Thyroid gland (tissue), 4 donors: ENCODE measurements around the gene DARS1. TPM values are rescaled to one million over a fixed set of nuclear protein-coding genes. Genes with fewer than 3 reads are reported as not detected.

Experiments used
- DNase-seq, 2 donors: peaks; one replicate each; pipeline ENCODE4 v3.0.0-alpha.2; 2019
- H3K27ac ChIP-seq, 3 donors: fragments of 200-600 bp; sonication (generic); 1 replicate in 2 of 3; 2 replicates in 1 of 3; pipeline ENCODE4 v1.5.1; 2016 to 2019; ENCODE audit warnings: mild to moderate bottlenecking in 1 of 3, moderate library complexity in 1 of 3
- H3K27me3 ChIP-seq: fragments of 200-600 bp; sonication (generic); one replicate; pipeline ENCODE4 v1.5.1; 2019
- H3K36me3 ChIP-seq, 2 donors: fragments of 200-600 bp; sonication (generic); one replicate each; pipeline ENCODE4 v1.5.1; 2016 to 2019
- H3K4me1 ChIP-seq, 2 donors: fragments of 200-600 bp; sonication (generic); one replicate each; pipeline ENCODE4 v1.5.1; 2017 to 2019
- H3K4me3 ChIP-seq, 3 donors: fragments of 200-600 bp; sonication (generic); replicated peaks in 1 of 3; 1 replicate in 2 of 3; 2 replicates in 1 of 3; pipeline ENCODE4 v1.5.1; 2016; ENCODE audit warnings: mild to moderate bottlenecking in 1 of 3
- H3K9me3 ChIP-seq: fragments of 200-600 bp; sonication (generic); one replicate; pipeline ENCODE4 v1.5.1; 2017
- POLR2A ChIP-seq, 2 donors: fragments of 450-650 bp; IDR thresholded peaks; one replicate each; pipeline ENCODE4 v1.6.1; 2017; ENCODE audit warnings: antibody characterized with exemption in 2 of 2, mild to moderate bottlenecking in 2 of 2, moderate library complexity in 1 of 2
- WGBS, 2 donors: methylation state at CpG; one replicate each; pipeline ENCODE4 v1.1.5; 2017; 5-methylcytosine and 5-hydroxymethylcytosine counted together
- intact Hi-C: fragments of 100-400 bp; cut with DNase I; formaldehyde crosslinking; loops from one replicate; pipeline ENCODE4 v1.15.1; 2023
- total RNA-seq, 4 donors: library from RNA; depleted of rRNA; stranded (reverse); fragments of >200 nt; gene quantifications; one replicate each; pipeline ENCODE4 v1.2.3, GENCODE V29; 2016
- TF ChIP-seq, protein P1 (sequence below), 6 experiments: fragments of 200-600 bp in 3 of 6; fragments of 450-650 bp in 3 of 6; sonication (generic) in 3 of 6; IDR thresholded peaks; one replicate each; pipeline ENCODE4 v1.5.1; 2016 to 2019; ENCODE audit warnings: antibody characterized with exemption in 6 of 6, mild to moderate bottlenecking in 2 of 6, inconsistent platforms in 1 of 6, moderate library complexity in 1 of 6

Gene DARS1
- total RNA-seq, 4 donors from 2014 or later: 69.6 to 94.4 (median 75.9) TPM

DNA sequence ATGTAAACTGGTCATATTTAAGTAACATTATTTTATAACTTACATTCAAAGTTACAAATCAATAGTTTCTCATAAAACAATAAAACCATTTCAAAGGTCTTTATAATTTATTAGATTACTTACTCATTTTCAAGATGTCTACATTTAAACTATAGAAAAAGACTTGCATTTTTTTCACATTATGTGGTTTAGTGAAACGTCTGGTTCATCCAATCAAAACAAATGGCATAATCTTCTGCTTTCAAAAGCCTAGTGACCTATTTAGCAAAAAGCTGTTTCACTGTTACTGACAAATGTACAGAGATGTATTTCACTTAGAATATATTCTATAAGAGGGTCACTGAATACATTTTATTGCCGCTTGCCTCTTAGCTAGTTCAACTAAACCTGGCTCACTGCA lies 59.9 kb downstream of the DARS1 start:
- H3K9me3 ChIP-seq: no peaks in the 10 kb centered on the region
- H3K4me1 ChIP-seq: no peaks in the 10 kb centered on the region
- no peak for DNase-seq
- H3K27ac ChIP-seq: no peak overlapping the region
- H3K27me3 ChIP-seq: no peaks in the 10 kb centered on the region
- H3K4me3 ChIP-seq: no peak overlapping the region
- no peaks in the 10 kb centered on the region for H3K36me3 ChIP-seq
- no peak for TF ChIP-seq POLR2A (IDR thresholded peaks at IDR 0.05)
- TF ChIP-seq, protein P1, sequence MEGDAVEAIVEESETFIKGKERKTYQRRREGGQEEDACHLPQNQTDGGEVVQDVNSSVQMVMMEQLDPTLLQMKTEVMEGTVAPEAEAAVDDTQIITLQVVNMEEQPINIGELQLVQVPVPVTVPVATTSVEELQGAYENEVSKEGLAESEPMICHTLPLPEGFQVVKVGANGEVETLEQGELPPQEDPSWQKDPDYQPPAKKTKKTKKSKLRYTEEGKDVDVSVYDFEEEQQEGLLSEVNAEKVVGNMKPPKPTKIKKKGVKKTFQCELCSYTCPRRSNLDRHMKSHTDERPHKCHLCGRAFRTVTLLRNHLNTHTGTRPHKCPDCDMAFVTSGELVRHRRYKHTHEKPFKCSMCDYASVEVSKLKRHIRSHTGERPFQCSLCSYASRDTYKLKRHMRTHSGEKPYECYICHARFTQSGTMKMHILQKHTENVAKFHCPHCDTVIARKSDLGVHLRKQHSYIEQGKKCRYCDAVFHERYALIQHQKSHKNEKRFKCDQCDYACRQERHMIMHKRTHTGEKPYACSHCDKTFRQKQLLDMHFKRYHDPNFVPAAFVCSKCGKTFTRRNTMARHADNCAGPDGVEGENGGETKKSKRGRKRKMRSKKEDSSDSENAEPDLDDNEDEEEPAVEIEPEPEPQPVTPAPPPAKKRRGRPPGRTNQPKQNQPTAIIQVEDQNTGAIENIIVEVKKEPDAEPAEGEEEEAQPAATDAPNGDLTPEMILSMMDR (IDR thresholded peaks at IDR 0.05): no peak
- 74 to 77% methylated on average over 2 of the region's 2 CpGs for WGBS, 2 donors
- intact Hi-C loops: no loop called here

DNA sequence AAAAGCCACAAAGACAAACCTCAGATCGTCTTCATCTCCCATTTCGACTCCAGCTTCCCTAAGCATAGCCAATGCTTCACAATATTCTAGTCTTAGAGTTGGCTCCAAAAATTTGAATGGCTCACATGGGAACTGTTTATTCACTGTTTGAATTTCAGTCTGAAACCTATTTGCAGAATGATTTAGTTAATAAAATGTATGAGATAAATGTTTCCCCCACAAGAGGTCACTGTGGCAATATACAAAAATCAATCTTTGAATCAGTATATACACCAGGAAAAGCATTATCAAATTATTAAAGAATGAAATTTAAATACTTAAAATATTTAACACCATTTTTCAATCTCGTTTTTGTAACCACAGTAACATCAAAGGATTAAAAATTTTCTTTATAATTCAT lies 69.2 kb downstream of the DARS1 start:
- Histone ChIP-seq H3K27ac (no peak overlapping the region), H3K4me3 (no peak overlapping the region), H3K9me3 (no peaks in the 10 kb centered on the region), H3K27me3 (no peaks in the 10 kb centered on the region), H3K36me3 (no peaks in the 10 kb centered on the region), H3K4me1 (no peaks in the 10 kb centered on the region)
- no peak for DNase-seq
- 55 to 63% methylated on average over 3 of the region's 3 CpGs for WGBS, 2 donors
- intact Hi-C loops: loop anchor here (5.0 kb wide), 1 partner anchor 466 kb away; no protein-coding TSS in a partner anchor
- TF ChIP-seq POLR2A (IDR thresholded peaks at IDR 0.05): no peak
- TF ChIP-seq, protein P1 (IDR thresholded peaks at IDR 0.05): peak in 4 of 6 experiments; percentile 43 to 65 (median 56)

- no peaks in the 10 kb centered on the region for H3K27me3 ChIP-seq
- no peak overlapping the region for H3K27ac ChIP-seq
- no peaks in the 10 kb centered on the region for H3K9me3 ChIP-seq
- intact Hi-C loops: no loop called here
- no peaks in the 10 kb centered on the region for H3K4me1 ChIP-seq
- DNase-seq: no peak
- TF ChIP-seq, protein P1 (IDR thresholded peaks at IDR 0.05): no peak
- no peak for TF ChIP-seq POLR2A (IDR thresholded peaks at IDR 0.05)
- H3K4me3 ChIP-seq: no peak overlapping the region
- peaks cover 0 to 4% of the 10 kb centered on the region in 2 donors for H3K36me3 ChIP-seq
- 83 to 88% methylated on average over 3 of the region's 3 CpGs for WGBS, 2 donors
Observed at GRCh38 chr2:135914485-135914884, 70.9 kb downstream of the DARS1 start.

- intact Hi-C loops: no loop called here
- Histone ChIP-seq H3K9me3 (no peaks in the 10 kb centered on the region), H3K4me3 (no peak overlapping the region), H3K27me3 (no peaks in the 10 kb centered on the region), H3K36me3 (peaks cover 0 to 4% of the 10 kb centered on the region in 2 donors), H3K4me1 (no peaks in the 10 kb centered on the region), H3K27ac (no peak overlapping the region)
- DNase-seq: peak in 1 of 2 donors; percentile 17
- WGBS, 2 donors: 80 to 85% methylated on average over 5 of the region's 5 CpGs
- TF ChIP-seq POLR2A (IDR thresholded peaks at IDR 0.05): no peak
- TF ChIP-seq, protein P1 (IDR thresholded peaks at IDR 0.05): peak; percentile 38 to 78 (median 70)
Observed at GRCh38 chr2:135913727-135914365, 71.6 kb downstream of the DARS1 start.

- Histone ChIP-seq H3K36me3 (peaks cover 4% of the 10 kb centered on the region in 2 donors), H3K9me3 (no peaks in the 10 kb centered on the region), H3K4me1 (no peaks in the 10 kb centered on the region), H3K27me3 (no peaks in the 10 kb centered on the region), H3K4me3 (no peak overlapping the region), H3K27ac (no peak overlapping the region)
- intact Hi-C loops: no loop called here
- TF ChIP-seq POLR2A (IDR thresholded peaks at IDR 0.05): no peak
- TF ChIP-seq, protein P1 (IDR thresholded peaks at IDR 0.05): no peak
- no peak for DNase-seq
Observed at GRCh38 chr2:135909976-135910375, 75.5 kb downstream of the DARS1 start.
